Neural progenitor cell (in vitro differentiated cells): Measurements from ENCODE around the gene MAN1A2. TPM values are rescaled to one million over a fixed set of nuclear protein-coding genes. Genes with fewer than 3 reads are reported as not detected.

Experiments used
- DNase-seq: peaks from one replicate; pipeline ENCODE4 v3.0.0-alpha.2; 2016; ENCODE audit warnings: low spot score
- H2AFZ ChIP-seq: fragments of 200-600 bp; sonication (generic); replicated peaks from 2 replicates; pipeline ENCODE4 v1.6.1; 2016; ENCODE audit warnings: antibody characterized with exemption
- H3F3A ChIP-seq: fragments of 200-600 bp; sonication (generic); 2 replicates; pipeline ENCODE4 v1.6.1; 2016; ENCODE audit warnings: antibody characterized with exemption, low read depth
- H3K27ac ChIP-seq: fragments of 200-600 bp; sonication (generic); 2 replicates; pipeline ENCODE4 v1.5.1; 2016; ENCODE audit warnings: mild to moderate bottlenecking
- H3K27me3 ChIP-seq: fragments of 200-600 bp; sonication (generic); 2 replicates; pipeline ENCODE4 v1.6.1; 2016; ENCODE audit warnings: mild to moderate bottlenecking, moderate library complexity
- H3K36me3 ChIP-seq: fragments of 200-600 bp; sonication (generic); 2 replicates; pipeline ENCODE4 v1.5.1; 2016
- H3K4me1 ChIP-seq: fragments of 200-600 bp; sonication (generic); 2 replicates; pipeline ENCODE4 v1.6.1; 2016; ENCODE audit warnings: mixed run types
- H3K4me2 ChIP-seq: fragments of 200-600 bp; sonication (generic); 2 replicates; pipeline ENCODE4 v1.6.1; 2016
- H3K4me3 ChIP-seq: fragments of 200-600 bp; sonication (generic); 2 replicates; pipeline ENCODE4 v1.5.1; 2016
- H3K79me2 ChIP-seq: fragments of 200-600 bp; sonication (generic); 2 replicates; pipeline ENCODE4 v1.6.1; 2016; ENCODE audit warnings: low read depth
- H3K9ac ChIP-seq: fragments of 200-600 bp; sonication (generic); 2 replicates; pipeline ENCODE4 v1.6.1; 2016
- H3K9me3 ChIP-seq: fragments of 200-600 bp; sonication (generic); 2 replicates; pipeline ENCODE4 v1.5.1; 2016; ENCODE audit warnings: low read depth
- H4K20me1 ChIP-seq: fragments of 200-600 bp; sonication (generic); 2 replicates; pipeline ENCODE4 v1.6.1; 2016; ENCODE audit warnings: low read depth
- H3K27ac Mint-ChIP-seq: 3 replicates; pipeline ENCODE4 v1.8.0; 2021; ENCODE audit warnings: mixed read lengths
- H3K27me3 Mint-ChIP-seq: 2 replicates; pipeline ENCODE4 v1.8.0; 2022; ENCODE audit warnings: low read depth, mild to moderate bottlenecking, inconsistent platforms, moderate library complexity, mixed read lengths; ENCODE audit not compliant: insufficient read depth
- H3K36me3 Mint-ChIP-seq: 3 replicates; pipeline ENCODE4 v1.8.0; 2021; ENCODE audit warnings: mixed read lengths
- H3K4me1 Mint-ChIP-seq: 3 replicates; pipeline ENCODE4 v1.8.0; 2021; ENCODE audit warnings: mixed read lengths
- H3K4me3 Mint-ChIP-seq: 3 replicates; pipeline ENCODE4 v1.8.0; 2021; ENCODE audit warnings: mild to moderate bottlenecking, moderate library complexity, mixed read lengths
- H3K9me3 Mint-ChIP-seq: 3 replicates; pipeline ENCODE4 v1.8.0; 2020; ENCODE audit warnings: mixed read lengths
- CTCF ChIP-seq: fragments of 200-600 bp; sonication (generic); IDR thresholded peaks from 2 replicates; pipeline ENCODE4 v1.5.1; 2017; ENCODE audit warnings: antibody characterized with exemption, mild to moderate bottlenecking
- EZH2 ChIP-seq: fragments of 200-600 bp; sonication (generic); IDR thresholded peaks from 2 replicates; pipeline ENCODE4 v1.6.1; 2017; ENCODE audit warnings: antibody characterized with exemption, mild to moderate bottlenecking, moderate library complexity
- EZH2phosphoT487 ChIP-seq: fragments of 200-600 bp; sonication (generic); IDR thresholded peaks from 2 replicates; pipeline ENCODE4 v1.6.1; 2017; ENCODE audit warnings: antibody characterized with exemption
- total RNA-seq: library from RNA; depleted of rRNA; stranded (reverse); fragments of >200 nt; gene quantifications from 2 replicates; pipeline ENCODE4 v1.2.3, GENCODE V29; 2015; ENCODE audit warnings: low replicate concordance

MAN1A2 gene
- total RNA-seq, 1 donor from 2014 or later: 28.6 TPM

GRCh38 chr1:117396636-117397035, 29.4 kb downstream of the MAN1A2 start:
- no peaks in the 10 kb centered on the region for H3K36me3 ChIP-seq
- peaks cover 69% of the 10 kb centered on the region for H3K79me2 ChIP-seq
- H4K20me1 ChIP-seq: peaks cover 16% of the 10 kb centered on the region
- no peak overlapping the region for H3K4me3 ChIP-seq
- no peaks in the 10 kb centered on the region for H3F3A ChIP-seq
- Mint-ChIP-seq H3K27ac (no peak overlapping the region), H3K9me3 (peaks cover 7% of the 10 kb centered on the region), H3K27me3 (no peaks in the 10 kb centered on the region), H3K36me3 (peaks cover 5% of the 10 kb centered on the region), H3K4me1 (no peaks in the 10 kb centered on the region), H3K4me3 (no peak overlapping the region)
- no peak overlapping the region for H2AFZ ChIP-seq
- TF ChIP-seq EZH2 (no peak), EZH2phosphoT487 (no peak), CTCF (no peak)
- H3K27ac ChIP-seq: no peak overlapping the region
- no peak overlapping the region for H3K4me2 ChIP-seq
- H3K4me1 ChIP-seq: peaks cover 9% of the 10 kb centered on the region
- H3K27me3 ChIP-seq: no peaks in the 10 kb centered on the region
- DNase-seq: no peak
- H3K9me3 ChIP-seq: no peaks in the 10 kb centered on the region
- H3K9ac ChIP-seq: no peak overlapping the region

GRCh38 chr1:117398957-117399356, 31.7 kb downstream of the MAN1A2 start:
- Histone ChIP-seq H3K79me2 (peaks cover 53% of the 10 kb centered on the region), H4K20me1 (no peaks in the 10 kb centered on the region), H2AFZ (no peak overlapping the region), H3K9ac (no peak overlapping the region), H3K4me2 (no peak overlapping the region), H3K27ac (no peak overlapping the region), H3K27me3 (no peaks in the 10 kb centered on the region), H3K36me3 (peaks cover 13% of the 10 kb centered on the region), H3K9me3 (peaks cover 11% of the 10 kb centered on the region), H3F3A (no peaks in the 10 kb centered on the region), H3K4me1 (no peaks in the 10 kb centered on the region), H3K4me3 (no peak overlapping the region)
- TF ChIP-seq CTCF (no peak), EZH2 (no peak), EZH2phosphoT487 (no peak)
- H3K4me1 Mint-ChIP-seq: no peaks in the 10 kb centered on the region
- no peak for DNase-seq
- H3K27ac Mint-ChIP-seq: no peak overlapping the region
- H3K27me3 Mint-ChIP-seq: no peaks in the 10 kb centered on the region
- H3K9me3 Mint-ChIP-seq: peaks cover 12% of the 10 kb centered on the region
- H3K36me3 Mint-ChIP-seq: peaks cover 20% of the 10 kb centered on the region
- H3K4me3 Mint-ChIP-seq: no peak overlapping the region

- no peaks in the 10 kb centered on the region for H3K4me1 Mint-ChIP-seq
- no peak for DNase-seq
- Histone ChIP-seq H3K27me3 (no peaks in the 10 kb centered on the region), H2AFZ (no peak overlapping the region), H3K4me2 (no peak overlapping the region), H3K4me1 (no peaks in the 10 kb centered on the region), H3K9me3 (peaks cover 12% of the 10 kb centered on the region), H4K20me1 (no peaks in the 10 kb centered on the region), H3K79me2 (peaks cover 37% of the 10 kb centered on the region), H3K9ac (no peak overlapping the region), H3K36me3 (peaks cover 14% of the 10 kb centered on the region), H3K4me3 (no peak overlapping the region), H3F3A (no peaks in the 10 kb centered on the region), H3K27ac (no peak overlapping the region)
- no peak for TF ChIP-seq CTCF
- TF ChIP-seq EZH2phosphoT487: no peak
- no peak for TF ChIP-seq EZH2
- peaks cover 14% of the 10 kb centered on the region for H3K9me3 Mint-ChIP-seq
- peaks cover 24% of the 10 kb centered on the region for H3K36me3 Mint-ChIP-seq
- no peak overlapping the region for H3K4me3 Mint-ChIP-seq
- no peaks in the 10 kb centered on the region for H3K27me3 Mint-ChIP-seq
- no peak overlapping the region for H3K27ac Mint-ChIP-seq
These were observed 34.5 kb downstream of the MAN1A2 start for GRCh38 chr1:117401761-117402160.
